ENCODE results near the gene ADGRG4. TPM values are rescaled to one million over a fixed set of nuclear protein-coding genes. Genes with fewer than 3 reads are reported as not detected.

Gene ADGRG4
- total RNA-seq, 1 experiment from 2014 or later = not detected

- H3K9me3 ChIP-seq (ENCODE audit: low read depth, low read length, poor library complexity, severe bottlenecking) = no peaks in the 10 kb centered on the region
- BruUV-seq (replicated peaks) = no TSS peak
- no peaks in the 10 kb centered on the region for H3K4me1 ChIP-seq (ENCODE audit: insufficient read depth, low read length, poor library complexity, severe bottlenecking)
- DNase-seq (ENCODE audit: low spot score) = no peak
- CTCF ChIA-PET = no interaction called here
- H3K27me3 ChIP-seq (replicated peaks; ENCODE audit: insufficient read depth, low read depth, low read length, poor library complexity) = no peaks in the 10 kb centered on the region
- no peak overlapping the region for H3K27ac ChIP-seq (ENCODE audit: low read depth, low read length, poor library complexity, severe bottlenecking)
- H3K4me3 ChIP-seq (ENCODE audit: low read depth, low read length, poor library complexity, severe bottlenecking) = no peak overlapping the region
- TF ChIP-seq CTCF (conservative IDR thresholded peaks at IDR 0.05; ENCODE audit: low read depth, low read length) (no peak), EZH2 (IDR thresholded peaks at IDR 0.05; ENCODE audit: borderline replicate concordance, low read depth, low read length, poor library complexity, severe bottlenecking) (no peak)
- no peaks in the 10 kb centered on the region for H3K36me3 ChIP-seq (ENCODE audit: insufficient read depth, low read length, poor library complexity, severe bottlenecking)
- intact Hi-C loops (cut with micrococcal nuclease; ENCODE audit: unreplicated experiment) = no loop called here
- POLR2A ChIA-PET (ENCODE audit: low non-redundant PET) = no interaction called here
Observed at GRCh38 chrX:136395271-136395670, 94.5 kb downstream of the ADGRG4 start.

GRCh38 chrX:136397001-136397400, 96.2 kb downstream of the ADGRG4 start:
- POLR2A ChIA-PET (ENCODE audit: low non-redundant PET) = no interaction called here
- no peak overlapping the region for H3K4me3 ChIP-seq (ENCODE audit: low read depth, low read length, poor library complexity, severe bottlenecking)
- no peak for DNase-seq (ENCODE audit: low spot score)
- no peaks in the 10 kb centered on the region for H3K27me3 ChIP-seq (replicated peaks; ENCODE audit: insufficient read depth, low read depth, low read length, poor library complexity)
- H3K4me1 ChIP-seq (ENCODE audit: insufficient read depth, low read length, poor library complexity, severe bottlenecking) = no peaks in the 10 kb centered on the region
- H3K27ac ChIP-seq (ENCODE audit: low read depth, low read length, poor library complexity, severe bottlenecking) = no peak overlapping the region
- intact Hi-C loops (cut with micrococcal nuclease; ENCODE audit: unreplicated experiment) = no loop called here
- no TSS peak for BruUV-seq (replicated peaks)
- TF ChIP-seq EZH2 (IDR thresholded peaks at IDR 0.05; ENCODE audit: borderline replicate concordance, low read depth, low read length, poor library complexity, severe bottlenecking) (no peak), CTCF (conservative IDR thresholded peaks at IDR 0.05; ENCODE audit: low read depth, low read length) (no peak)
- H3K36me3 ChIP-seq (ENCODE audit: insufficient read depth, low read length, poor library complexity, severe bottlenecking) = no peaks in the 10 kb centered on the region
- no peaks in the 10 kb centered on the region for H3K9me3 ChIP-seq (ENCODE audit: low read depth, low read length, poor library complexity, severe bottlenecking)
- CTCF ChIA-PET = no interaction called here

GRCh38 chrX:136405126-136405525, 104.4 kb downstream of the ADGRG4 start:
- DNase-seq (ENCODE audit: low spot score) = no peak
- intact Hi-C loops (cut with micrococcal nuclease; ENCODE audit: unreplicated experiment) = no loop called here
- Histone ChIP-seq H3K4me1 (ENCODE audit: insufficient read depth, low read length, poor library complexity, severe bottlenecking) (no peaks in the 10 kb centered on the region), H3K4me3 (ENCODE audit: low read depth, low read length, poor library complexity, severe bottlenecking) (no peak overlapping the region), H3K27me3 (replicated peaks; ENCODE audit: insufficient read depth, low read depth, low read length, poor library complexity) (peaks cover 7% of the 10 kb centered on the region), H3K9me3 (ENCODE audit: low read depth, low read length, poor library complexity, severe bottlenecking) (no peaks in the 10 kb centered on the region), H3K27ac (ENCODE audit: low read depth, low read length, poor library complexity, severe bottlenecking) (no peak overlapping the region), H3K36me3 (ENCODE audit: insufficient read depth, low read length, poor library complexity, severe bottlenecking) (no peaks in the 10 kb centered on the region)
- ChIA-PET POLR2A (ENCODE audit: low non-redundant PET) (no interaction called here), CTCF (no interaction called here)
- TF ChIP-seq EZH2 (IDR thresholded peaks at IDR 0.05; ENCODE audit: borderline replicate concordance, low read depth, low read length, poor library complexity, severe bottlenecking) (no peak), CTCF (conservative IDR thresholded peaks at IDR 0.05; ENCODE audit: low read depth, low read length) (no peak)
- BruUV-seq (replicated peaks) = no TSS peak
